B cell (primary cell): ENCODE data around the gene EYS.

Source experiments
- EZH2 ChIP-seq: IDR thresholded peaks from 2 replicates; pipeline ENCODE4 v1.6.1; 2012; ENCODE audit warnings: borderline replicate concordance, low read depth, mild to moderate bottlenecking, moderate library complexity, low read length; ENCODE audit not compliant: insufficient read depth, poor library complexity, severe bottlenecking
- TF ChIP-seq, protein P1 (sequence below): fragments of 200-600 bp; IDR thresholded peaks from one replicate; pipeline ENCODE4 v1.8.0; 2022; ENCODE audit warnings: antibody characterized with exemption, mild to moderate bottlenecking

DNA sequence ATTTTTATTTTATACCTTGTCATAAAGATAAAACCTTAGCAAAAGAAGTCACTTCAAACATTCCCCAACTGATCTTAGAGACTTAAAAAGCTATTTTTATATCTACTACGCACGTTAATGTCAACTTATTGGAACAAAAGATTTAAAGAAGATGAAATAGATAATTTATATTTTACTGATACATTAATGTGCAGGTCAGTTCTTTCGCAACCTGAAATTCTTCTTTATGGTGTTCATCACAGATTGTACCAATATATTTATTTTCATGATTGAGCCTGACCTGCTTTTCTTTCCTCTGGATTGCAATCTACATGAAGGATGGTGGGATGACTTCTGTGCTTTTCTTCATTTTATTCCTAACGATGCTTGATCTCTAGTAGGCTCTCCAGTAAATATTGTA, 1475.1 kb downstream of the EYS start:
- TF ChIP-seq, protein P1, sequence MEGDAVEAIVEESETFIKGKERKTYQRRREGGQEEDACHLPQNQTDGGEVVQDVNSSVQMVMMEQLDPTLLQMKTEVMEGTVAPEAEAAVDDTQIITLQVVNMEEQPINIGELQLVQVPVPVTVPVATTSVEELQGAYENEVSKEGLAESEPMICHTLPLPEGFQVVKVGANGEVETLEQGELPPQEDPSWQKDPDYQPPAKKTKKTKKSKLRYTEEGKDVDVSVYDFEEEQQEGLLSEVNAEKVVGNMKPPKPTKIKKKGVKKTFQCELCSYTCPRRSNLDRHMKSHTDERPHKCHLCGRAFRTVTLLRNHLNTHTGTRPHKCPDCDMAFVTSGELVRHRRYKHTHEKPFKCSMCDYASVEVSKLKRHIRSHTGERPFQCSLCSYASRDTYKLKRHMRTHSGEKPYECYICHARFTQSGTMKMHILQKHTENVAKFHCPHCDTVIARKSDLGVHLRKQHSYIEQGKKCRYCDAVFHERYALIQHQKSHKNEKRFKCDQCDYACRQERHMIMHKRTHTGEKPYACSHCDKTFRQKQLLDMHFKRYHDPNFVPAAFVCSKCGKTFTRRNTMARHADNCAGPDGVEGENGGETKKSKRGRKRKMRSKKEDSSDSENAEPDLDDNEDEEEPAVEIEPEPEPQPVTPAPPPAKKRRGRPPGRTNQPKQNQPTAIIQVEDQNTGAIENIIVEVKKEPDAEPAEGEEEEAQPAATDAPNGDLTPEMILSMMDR: no peak
- no peak for TF ChIP-seq EZH2
